Measurements from ENCODE around the gene CD300E. TPM values are rescaled to one million over a fixed set of nuclear protein-coding genes. Genes with fewer than 3 reads are reported as not detected.

The CD300E gene
- total RNA-seq, 2 experiments from 2014 or later, result not detected

GRCh38 chr17:74606050-74606449 lies 17.5 kb downstream of the CD300E start:
- Mint-ChIP-seq H3K4me3 (no peak overlapping the region), H3K36me3 (ENCODE audit: low read depth) (no peaks in the 10 kb centered on the region), H3K9me3 (ENCODE audit: insufficient read depth) (no peaks in the 10 kb centered on the region), H3K27me3 (ENCODE audit: low read depth) (peaks cover 31% of the 10 kb centered on the region), H3K27ac (no peak overlapping the region), H3K4me1 (ENCODE audit: low read depth) (peaks cover 22% of the 10 kb centered on the region)
- no peak for ATAC-seq
- DNase-seq, result no peak
- ChIA-PET CTCF (no interaction called here), POLR2A (no interaction called here)

DNA sequence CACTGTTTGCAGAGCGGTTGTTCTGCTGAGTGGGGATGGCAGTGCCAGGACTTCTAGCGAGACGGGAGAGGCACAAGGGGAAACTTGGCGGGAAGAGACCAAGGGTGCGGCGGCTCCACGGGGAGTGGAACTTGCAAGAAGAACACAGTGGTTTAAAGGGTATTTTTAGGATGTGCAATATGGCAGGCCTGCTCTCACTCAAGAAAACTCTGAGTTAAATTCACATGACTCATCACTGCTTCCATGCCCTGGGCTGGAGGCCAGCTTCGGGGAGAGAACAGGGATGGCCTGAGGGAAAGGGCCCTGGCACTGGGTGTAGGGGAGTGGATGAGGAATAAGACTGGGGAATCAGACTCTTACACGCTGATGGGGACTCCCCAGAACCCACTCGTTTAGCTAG lies 18.2 kb downstream of the CD300E start:
- POLR2A ChIA-PET, result no interaction called here
- no peak overlapping the region for H3K27ac Mint-ChIP-seq
- H3K9me3 Mint-ChIP-seq (ENCODE audit: insufficient read depth), result no peaks in the 10 kb centered on the region
- H3K4me1 Mint-ChIP-seq (ENCODE audit: low read depth), result peaks cover 22% of the 10 kb centered on the region
- ATAC-seq, result no peak
- H3K36me3 Mint-ChIP-seq (ENCODE audit: low read depth), result no peaks in the 10 kb centered on the region
- peaks cover 34% of the 10 kb centered on the region for H3K27me3 Mint-ChIP-seq (ENCODE audit: low read depth)
- no peak for DNase-seq
- no peak overlapping the region for H3K4me3 Mint-ChIP-seq
- CTCF ChIA-PET, result no interaction called here

DNA sequence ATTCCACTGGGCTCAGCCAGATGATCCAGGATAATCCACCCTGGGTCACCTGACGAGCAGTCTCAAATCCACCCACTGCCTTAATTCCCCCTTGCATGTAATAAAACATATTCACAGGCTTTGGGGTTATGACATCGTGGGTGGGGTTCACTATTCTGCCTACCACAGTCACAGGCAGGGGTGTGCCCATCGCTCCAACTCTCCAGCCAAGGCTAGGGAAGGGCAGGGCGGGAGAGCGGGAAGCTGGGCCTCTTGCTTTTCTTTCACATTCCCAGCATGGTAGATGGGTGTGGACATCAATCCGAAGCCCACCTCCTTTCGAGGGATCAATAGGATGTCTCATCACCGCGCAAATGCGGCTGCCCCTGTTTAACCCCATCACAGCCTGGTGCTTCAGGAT lies 18.8 kb downstream of the CD300E start:
- Mint-ChIP-seq H3K27ac (no peak overlapping the region), H3K4me1 (ENCODE audit: low read depth) (peaks cover 22% of the 10 kb centered on the region), H3K27me3 (ENCODE audit: low read depth) (peaks cover 36% of the 10 kb centered on the region), H3K9me3 (ENCODE audit: insufficient read depth) (no peaks in the 10 kb centered on the region), H3K36me3 (ENCODE audit: low read depth) (no peaks in the 10 kb centered on the region), H3K4me3 (no peak overlapping the region)
- ChIA-PET CTCF (interaction anchor here (2.7 kb wide), 1 partner anchor 236 kb away, joined by 10 read pairs; no protein-coding TSS in a partner anchor), POLR2A (no interaction called here)
- ATAC-seq (no peak), DNase-seq (no peak)

- H3K27me3 Mint-ChIP-seq (ENCODE audit: low read depth), result peaks cover 41% of the 10 kb centered on the region
- ChIA-PET CTCF (interaction anchor here (0.9 to 2.7 kb wide), 3 partner anchors 71 to 235 kb away, joined by 3 to 10 read pairs (median 10); no protein-coding TSS in a partner anchor), POLR2A (interaction anchor here (0.6 kb wide), 1 partner anchor 138 kb away, joined by 3 read pairs; no protein-coding TSS in a partner anchor)
- ATAC-seq, result no peak
- no peak for DNase-seq
- no peaks in the 10 kb centered on the region for H3K36me3 Mint-ChIP-seq (ENCODE audit: low read depth)
- no peak overlapping the region for H3K4me3 Mint-ChIP-seq
- H3K9me3 Mint-ChIP-seq (ENCODE audit: insufficient read depth), result no peaks in the 10 kb centered on the region
- no peak overlapping the region for H3K27ac Mint-ChIP-seq
- H3K4me1 Mint-ChIP-seq (ENCODE audit: low read depth), result peaks cover 22% of the 10 kb centered on the region
These were observed 19.3 kb downstream of the CD300E start for GRCh38 chr17:74604200-74604599.

- Mint-ChIP-seq H3K27me3 (ENCODE audit: low read depth) (peaks cover 39% of the 10 kb centered on the region), H3K36me3 (ENCODE audit: low read depth) (no peaks in the 10 kb centered on the region), H3K4me1 (ENCODE audit: low read depth) (peaks cover 24% of the 10 kb centered on the region), H3K4me3 (no peak overlapping the region), H3K9me3 (ENCODE audit: insufficient read depth) (no peaks in the 10 kb centered on the region), H3K27ac (no peak overlapping the region)
- DNase-seq (no peak), ATAC-seq (no peak)
- ChIA-PET CTCF (interaction anchor here (0.9 to 2.7 kb wide), 9 partner anchors 8 to 235 kb away, joined by 3 to 10 read pairs (median 5); partner anchors contain the start of gene CD300LD), POLR2A (interaction anchor here (0.6 kb wide), 1 partner anchor 139 kb away, joined by 3 read pairs; no protein-coding TSS in a partner anchor)
These were observed 19.8 kb downstream of the CD300E start for GRCh38 chr17:74603746-74604145.

- no peaks in the 10 kb centered on the region for H3K36me3 Mint-ChIP-seq (ENCODE audit: low read depth)
- H3K27me3 Mint-ChIP-seq (ENCODE audit: low read depth), result peaks cover 41% of the 10 kb centered on the region
- H3K4me3 Mint-ChIP-seq, result no peak overlapping the region
- no peaks in the 10 kb centered on the region for H3K9me3 Mint-ChIP-seq (ENCODE audit: insufficient read depth)
- POLR2A ChIA-PET, result no interaction called here
- peaks cover 29% of the 10 kb centered on the region for H3K4me1 Mint-ChIP-seq (ENCODE audit: low read depth)
- CTCF ChIA-PET, result interaction anchor here (0.6 to 2.7 kb wide), 11 partner anchors 8 to 234 kb away, joined by 3 to 10 read pairs (median 4); partner anchors contain the start of gene CD300LD
- peak; percentile 53 for ATAC-seq
- DNase-seq, result peak; percentile 40
- H3K27ac Mint-ChIP-seq, result peak overlapping the region; percentile 31
These were observed 20.4 kb downstream of the CD300E start for GRCh38 chr17:74603037-74603635.

- ATAC-seq, result peak; percentile 51
These were observed 21.5 kb downstream of the CD300E start for GRCh38 chr17:74601944-74602572.

DNA sequence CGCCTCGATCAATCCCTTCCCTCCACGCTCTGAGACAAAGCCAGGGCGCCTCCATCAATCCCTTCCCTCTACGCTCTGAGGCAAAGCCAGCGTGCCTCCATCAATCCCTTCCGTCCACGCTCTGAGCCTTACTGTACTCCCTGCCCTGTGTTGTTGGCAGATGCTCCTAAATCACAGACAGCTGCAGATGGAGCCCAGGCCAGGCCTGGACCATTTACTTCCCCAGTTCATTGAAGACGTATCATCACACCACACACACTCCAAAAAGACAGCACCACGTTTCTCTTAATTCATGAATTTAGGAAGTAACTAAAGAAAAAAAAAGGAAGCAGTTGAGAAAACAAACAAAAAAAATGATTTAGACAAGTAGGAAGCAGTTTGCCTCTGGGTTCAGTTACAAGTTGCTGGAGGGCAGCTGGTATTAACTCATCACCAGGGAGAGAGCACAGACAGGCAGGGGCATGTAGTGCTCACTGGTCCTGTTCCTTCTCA lies 24.0 kb downstream of the CD300E start:
- ChIA-PET POLR2A (no interaction called here), CTCF (no interaction called here)
- Mint-ChIP-seq H3K27me3 (ENCODE audit: low read depth) (peaks cover 45% of the 10 kb centered on the region), H3K9me3 (ENCODE audit: insufficient read depth) (no peaks in the 10 kb centered on the region), H3K27ac (no peak overlapping the region), H3K4me3 (no peak overlapping the region), H3K4me1 (ENCODE audit: low read depth) (peaks cover 29% of the 10 kb centered on the region), H3K36me3 (ENCODE audit: low read depth) (no peaks in the 10 kb centered on the region)
- ATAC-seq (no peak), DNase-seq (no peak)

More at GRCh38 chr17:74601944-74602572, 21.5 kb downstream of the CD300E start:
- H3K27me3 Mint-ChIP-seq (ENCODE audit: low read depth), result peaks cover 34% of the 10 kb centered on the region
- POLR2A ChIA-PET, result no interaction called here
- H3K27ac Mint-ChIP-seq, result peak overlapping the region; percentile 10
- peaks cover 29% of the 10 kb centered on the region for H3K4me1 Mint-ChIP-seq (ENCODE audit: low read depth)
- H3K4me3 Mint-ChIP-seq, result no peak overlapping the region
- H3K9me3 Mint-ChIP-seq (ENCODE audit: insufficient read depth), result no peaks in the 10 kb centered on the region
- CTCF ChIA-PET, result interaction anchor here (1.2 to 2.7 kb wide), 5 partner anchors 9 to 233 kb away, joined by 3 to 10 read pairs (median 8); partner anchors contain the start of gene CD300LD
- no peaks in the 10 kb centered on the region for H3K36me3 Mint-ChIP-seq (ENCODE audit: low read depth)
- DNase-seq, result peak; percentile 56

- no peak overlapping the region for H3K27ac Mint-ChIP-seq
- no peaks in the 10 kb centered on the region for H3K9me3 Mint-ChIP-seq (ENCODE audit: insufficient read depth)
- ATAC-seq (no peak), DNase-seq (no peak)
- no peaks in the 10 kb centered on the region for H3K36me3 Mint-ChIP-seq (ENCODE audit: low read depth)
- ChIA-PET CTCF (no interaction called here), POLR2A (no interaction called here)
- no peak overlapping the region for H3K4me3 Mint-ChIP-seq
- H3K27me3 Mint-ChIP-seq (ENCODE audit: low read depth), result peaks cover 45% of the 10 kb centered on the region
- peaks cover 27% of the 10 kb centered on the region for H3K4me1 Mint-ChIP-seq (ENCODE audit: low read depth)
These were observed 24.5 kb downstream of the CD300E start for GRCh38 chr17:74599023-74599399.

DNA sequence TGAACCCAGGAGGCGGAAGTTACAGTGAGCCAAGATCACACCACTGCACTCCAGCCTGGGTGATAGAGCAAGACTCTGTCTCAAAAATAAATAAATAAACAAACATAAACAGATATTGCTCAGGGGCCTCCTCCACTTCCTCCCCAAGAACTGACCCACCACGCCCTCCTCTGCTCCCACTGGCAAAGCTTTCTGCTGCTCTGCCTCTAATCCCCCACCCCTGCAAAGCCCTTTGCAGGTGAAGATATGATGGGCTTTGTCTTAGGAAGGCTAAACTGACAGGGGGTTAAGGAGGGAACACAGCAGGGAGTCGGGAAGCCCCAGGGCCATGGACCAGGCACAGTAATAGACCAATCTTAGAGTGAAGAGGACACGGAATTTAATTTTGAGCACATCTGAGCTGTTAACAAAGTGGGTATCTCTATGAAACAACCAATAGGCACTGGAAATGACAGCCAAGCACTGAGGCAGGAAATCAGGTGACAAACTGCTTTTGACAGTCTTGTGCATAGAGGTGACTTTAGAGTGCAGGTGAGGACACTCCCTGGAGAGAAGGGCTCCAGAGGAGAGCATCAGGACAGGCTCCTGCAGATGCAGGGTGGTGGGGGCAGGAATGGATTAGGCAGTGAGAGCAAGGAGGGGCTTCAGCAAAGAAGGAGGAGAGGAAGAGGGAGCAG lies 25.1 kb downstream of the CD300E start:
- ATAC-seq, result no peak
- H3K27me3 Mint-ChIP-seq (ENCODE audit: low read depth), result peaks cover 46% of the 10 kb centered on the region
- H3K4me3 Mint-ChIP-seq, result no peak overlapping the region
- POLR2A ChIA-PET, result no interaction called here
- H3K36me3 Mint-ChIP-seq (ENCODE audit: low read depth), result no peaks in the 10 kb centered on the region
- no peak overlapping the region for H3K27ac Mint-ChIP-seq
- peaks cover 22% of the 10 kb centered on the region for H3K4me1 Mint-ChIP-seq (ENCODE audit: low read depth)
- H3K9me3 Mint-ChIP-seq (ENCODE audit: insufficient read depth), result no peaks in the 10 kb centered on the region
- no peak for DNase-seq
- CTCF ChIA-PET, result no interaction called here

GRCh38 chr17:74597069-74597790 lies 26.3 kb downstream of the CD300E start:
- Mint-ChIP-seq H3K4me3 (no peak overlapping the region), H3K27me3 (ENCODE audit: low read depth) (peaks cover 46% of the 10 kb centered on the region), H3K4me1 (ENCODE audit: low read depth) (peaks cover 19% of the 10 kb centered on the region), H3K27ac (no peak overlapping the region), H3K36me3 (ENCODE audit: low read depth) (no peaks in the 10 kb centered on the region), H3K9me3 (ENCODE audit: insufficient read depth) (no peaks in the 10 kb centered on the region)
- POLR2A ChIA-PET, result interaction anchor here (0.7 kb wide), 1 partner anchor 197 kb away, joined by 3 read pairs; no protein-coding TSS in a partner anchor
- DNase-seq (no peak), ATAC-seq (no peak)
- CTCF ChIA-PET, result interaction anchor here (0.8 kb wide), 1 partner anchor 31 kb away, joined by 3 read pairs; no protein-coding TSS in a partner anchor

Data from activated CD8-positive, alpha-beta T cell treated with anti-CD3 and anti-CD28 coated beads, Interleukin-2, amount 10 ng/mL, durations not matched to agents 7 days and 5 days (primary cell).